H7 (cell line): Measurements from ENCODE around the gene EFR3B. TPM values are rescaled to one million over a fixed set of nuclear protein-coding genes. Genes with fewer than 3 reads are reported as not detected.
"Not testable (repeated sequence)": the region's sequence is repeated elsewhere in the genome, so short reads cannot be mapped to it uniquely, and the experiment has no call there.

Experiments used
- DNase-seq: peaks from one replicate; pipeline ENCODE4 v3.0.0; 2012
- H3K27me3 ChIP-seq: 2 replicates; pipeline ENCODE4 v1.6.0; 2011; ENCODE audit warnings: mild to moderate bottlenecking, low read length; ENCODE audit not compliant: control insufficient read depth, insufficient read depth
- H3K36me3 ChIP-seq: replicated peaks from 2 replicates; pipeline ENCODE4 v1.5.1; 2011; ENCODE audit warnings: low read length; ENCODE audit not compliant: control insufficient read depth, insufficient read depth
- H3K4me3 ChIP-seq: 2 replicates; pipeline ENCODE4 v1.5.1; 2011; ENCODE audit warnings: low read depth, mild to moderate bottlenecking, control low read depth, low read length, moderate library complexity; ENCODE audit not compliant: insufficient read depth
- total RNA-seq: library from RNA; depleted of rRNA; stranded (reverse); fragments of >200 nt; shearing (Covaris generic); gene quantifications from 2 replicates; pipeline ENCODE4 v1.2.3, GENCODE V29; 2014

Gene EFR3B
- total RNA-seq, 1 experiment from 2014 or later: 3.3 TPM

GRCh38 chr2:25098056-25098455, 56.2 kb downstream of the EFR3B start:
- DNase-seq: no peak
- Histone ChIP-seq H3K36me3 (no peaks in the 10 kb centered on the region), H3K27me3 (no peaks in the 10 kb centered on the region), H3K4me3 (no peak overlapping the region)

GRCh38 chr2:25098670-25099486, 57.0 kb downstream of the EFR3B start:
- Histone ChIP-seq H3K36me3 (no peaks in the 10 kb centered on the region), H3K27me3 (no peaks in the 10 kb centered on the region), H3K4me3 (no peak overlapping the region)
- no peak for DNase-seq

- H3K4me3 ChIP-seq, H3K36me3 ChIP-seq, DNase-seq, H3K27me3 ChIP-seq: not testable (repeated sequence)
These were observed 60.5 kb downstream of the EFR3B start for GRCh38 chr2:25102352-25102751.

GRCh38 chr2:25103287-25103871, 61.5 kb downstream of the EFR3B start:
- H3K4me3 ChIP-seq: no peak overlapping the region
- no peak for DNase-seq
- H3K36me3 ChIP-seq: no peaks in the 10 kb centered on the region
- no peaks in the 10 kb centered on the region for H3K27me3 ChIP-seq

GRCh38 chr2:25104736-25105135, 62.9 kb downstream of the EFR3B start:
- H3K36me3 ChIP-seq: no peaks in the 10 kb centered on the region
- DNase-seq: no peak
- H3K4me3 ChIP-seq: no peak overlapping the region
- H3K27me3 ChIP-seq: no peaks in the 10 kb centered on the region

GRCh38 chr2:25105336-25106085, 63.6 kb downstream of the EFR3B start:
- H3K27me3 ChIP-seq: no peaks in the 10 kb centered on the region
- no peak for DNase-seq
- H3K4me3 ChIP-seq: no peak overlapping the region
- no peaks in the 10 kb centered on the region for H3K36me3 ChIP-seq

- no peaks in the 10 kb centered on the region for H3K27me3 ChIP-seq
- no peaks in the 10 kb centered on the region for H3K36me3 ChIP-seq
These were observed 67.9 kb downstream of the EFR3B start for GRCh38 chr2:25109822-25110221.

GRCh38 chr2:25112113-25112512, 70.2 kb downstream of the EFR3B start:
- no peak for DNase-seq
- Histone ChIP-seq H3K27me3 (no peaks in the 10 kb centered on the region), H3K4me3 (no peak overlapping the region), H3K36me3 (no peaks in the 10 kb centered on the region)

More at GRCh38 chr2:25109822-25110221, 67.9 kb downstream of the EFR3B start:
- no peak overlapping the region for H3K4me3 ChIP-seq
- no peak for DNase-seq

GRCh38 chr2:25115249-25115883, 73.5 kb downstream of the EFR3B start:
- H3K4me3 ChIP-seq: no peak overlapping the region
- no peak for DNase-seq
- no peaks in the 10 kb centered on the region for H3K36me3 ChIP-seq
- no peaks in the 10 kb centered on the region for H3K27me3 ChIP-seq

- DNase-seq: no peak
- Histone ChIP-seq H3K36me3 (no peaks in the 10 kb centered on the region), H3K27me3 (no peaks in the 10 kb centered on the region), H3K4me3 (no peak overlapping the region)
These were observed 74.0 kb downstream of the EFR3B start for GRCh38 chr2:25115902-25116301.

GRCh38 chr2:25116956-25117355, 75.1 kb downstream of the EFR3B start:
- H3K27me3 ChIP-seq: no peaks in the 10 kb centered on the region
- no peak for DNase-seq
- no peak overlapping the region for H3K4me3 ChIP-seq
- H3K36me3 ChIP-seq: no peaks in the 10 kb centered on the region

GRCh38 chr2:25119263-25119662, 77.4 kb downstream of the EFR3B start:
- H3K27me3 ChIP-seq: no peaks in the 10 kb centered on the region
- DNase-seq: no peak
- no peaks in the 10 kb centered on the region; the same call in none of the 2 replicates for H3K36me3 ChIP-seq
- H3K4me3 ChIP-seq: no peak overlapping the region

GRCh38 chr2:25122367-25122766, 80.5 kb downstream of the EFR3B start:
- Histone ChIP-seq H3K36me3 (no peaks in the 10 kb centered on the region; the same call in none of the 2 replicates), H3K27me3 (no peaks in the 10 kb centered on the region), H3K4me3 (no peak overlapping the region)
- DNase-seq: no peak

- no peaks in the 10 kb centered on the region for H3K27me3 ChIP-seq
- no peak overlapping the region for H3K4me3 ChIP-seq
- DNase-seq: no peak
- no peaks in the 10 kb centered on the region; the same call in none of the 2 replicates for H3K36me3 ChIP-seq
These were observed 81.8 kb downstream of the EFR3B start for GRCh38 chr2:25123682-25124081.
